B cell (primary cell): Measurements from ENCODE around the gene ACAA2.

Experiments
- EZH2 ChIP-seq: IDR thresholded peaks from 2 replicates; pipeline ENCODE4 v1.6.1; 2012; ENCODE audit warnings: borderline replicate concordance, low read depth, mild to moderate bottlenecking, moderate library complexity, low read length; ENCODE audit not compliant: insufficient read depth, poor library complexity, severe bottlenecking
- TF ChIP-seq, protein P1 (sequence below): fragments of 200-600 bp; IDR thresholded peaks from one replicate; pipeline ENCODE4 v1.8.0; 2022; ENCODE audit warnings: antibody characterized with exemption, mild to moderate bottlenecking

DNA sequence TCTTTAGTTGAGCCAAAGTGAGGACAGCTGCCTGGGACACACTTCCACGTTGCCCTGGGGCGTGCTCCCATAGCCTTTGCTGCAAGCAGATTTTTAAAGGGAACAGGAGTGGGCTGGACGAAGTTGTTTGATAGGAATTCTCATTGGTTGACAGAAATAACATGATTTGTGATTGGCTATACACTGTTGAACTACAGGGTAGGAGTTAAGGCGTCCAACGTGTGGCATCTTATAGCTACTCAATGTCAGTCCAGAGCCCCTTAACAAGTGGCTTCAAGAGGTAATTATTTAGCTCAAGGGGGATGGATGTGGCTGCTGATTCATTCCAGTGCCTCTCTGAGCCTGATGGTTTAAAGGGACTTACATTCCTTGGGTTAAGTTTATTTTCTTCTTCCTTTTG is 65.5 kb downstream of the ACAA2 start:
- TF ChIP-seq, protein P1, sequence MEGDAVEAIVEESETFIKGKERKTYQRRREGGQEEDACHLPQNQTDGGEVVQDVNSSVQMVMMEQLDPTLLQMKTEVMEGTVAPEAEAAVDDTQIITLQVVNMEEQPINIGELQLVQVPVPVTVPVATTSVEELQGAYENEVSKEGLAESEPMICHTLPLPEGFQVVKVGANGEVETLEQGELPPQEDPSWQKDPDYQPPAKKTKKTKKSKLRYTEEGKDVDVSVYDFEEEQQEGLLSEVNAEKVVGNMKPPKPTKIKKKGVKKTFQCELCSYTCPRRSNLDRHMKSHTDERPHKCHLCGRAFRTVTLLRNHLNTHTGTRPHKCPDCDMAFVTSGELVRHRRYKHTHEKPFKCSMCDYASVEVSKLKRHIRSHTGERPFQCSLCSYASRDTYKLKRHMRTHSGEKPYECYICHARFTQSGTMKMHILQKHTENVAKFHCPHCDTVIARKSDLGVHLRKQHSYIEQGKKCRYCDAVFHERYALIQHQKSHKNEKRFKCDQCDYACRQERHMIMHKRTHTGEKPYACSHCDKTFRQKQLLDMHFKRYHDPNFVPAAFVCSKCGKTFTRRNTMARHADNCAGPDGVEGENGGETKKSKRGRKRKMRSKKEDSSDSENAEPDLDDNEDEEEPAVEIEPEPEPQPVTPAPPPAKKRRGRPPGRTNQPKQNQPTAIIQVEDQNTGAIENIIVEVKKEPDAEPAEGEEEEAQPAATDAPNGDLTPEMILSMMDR, result no peak
- TF ChIP-seq EZH2, result no peak
